ENCODE data around the gene SLC9A7. TPM values are rescaled to one million over a fixed set of nuclear protein-coding genes. Genes with fewer than 3 reads are reported as not detected.

SLC9A7 gene
- total and polyA plus RNA-seq, 2 donors (not counting 3 experiments of a cell fraction or from before 2014, with no cell fraction given): 4.6 to 7.5 TPM

DNA sequence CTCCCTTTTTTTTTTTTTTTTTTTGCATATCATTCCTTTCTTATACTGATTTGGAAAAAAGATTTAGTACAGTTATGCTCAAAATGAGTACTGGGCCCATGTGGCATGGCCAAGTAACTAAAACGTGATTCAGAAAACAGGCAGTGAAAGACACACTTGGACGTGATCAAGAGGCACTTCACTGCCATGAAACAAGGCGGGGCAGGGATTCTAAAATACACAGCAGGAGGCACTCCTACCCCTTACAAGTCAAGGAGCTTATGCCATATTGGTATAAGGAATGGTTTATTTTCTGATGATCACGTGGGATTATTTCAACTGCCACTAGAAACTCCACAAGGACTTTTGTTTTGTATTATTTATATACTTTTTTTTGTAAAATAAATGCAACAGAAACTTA lies 113.3 kb downstream of the SLC9A7 start:
- BruUV-seq (replicated peaks): no TSS peak
- H3K4me1 ChIP-seq (ENCODE audit: control insufficient read depth, extremely low read depth, insufficient read depth, low read length): peaks cover 12% of the 10 kb centered on the region
- DNase-seq (ENCODE audit: low read depth, low spot score) (no peak), FAIRE-seq (no peak)
- POLR2A ChIA-PET: no interaction called here
- CTCF ChIA-PET: interaction anchor here (2.1 kb wide), 1 partner anchor 91 kb away, joined by 10 read pairs; no protein-coding TSS in a partner anchor
- no peaks in the 10 kb centered on the region for H3K79me2 ChIP-seq (ENCODE audit: control insufficient read depth, insufficient read depth, low read length)
- dilution Hi-C loops (cut with MboI; ENCODE audit: extremely low pct_ligation_motif_present, low sequenced_read_pairs) (no loop called here), intact Hi-C loops (cut with micrococcal nuclease) (no loop called here)
- H3K4me2 ChIP-seq (ENCODE audit: insufficient read depth, low read length): no peak overlapping the region
- no peaks in the 10 kb centered on the region for H3K9me1 ChIP-seq (replicated peaks; ENCODE audit: control insufficient read depth, extremely low read depth, insufficient read depth, low read length)
- no peaks in the 10 kb centered on the region for H3K36me3 ChIP-seq (ENCODE audit: control insufficient read depth in 2 of 2, extremely low read depth in 1 of 2, insufficient read depth in 2 of 2, low read length in 2 of 2)
- H3K9ac ChIP-seq (replicated peaks; ENCODE audit: extremely low read depth, insufficient read depth, low read length): no peak overlapping the region
- no peak overlapping the region for H3K27ac ChIP-seq (ENCODE audit: insufficient read depth, low read depth, low read length)
- TF ChIP-seq, protein P1, sequence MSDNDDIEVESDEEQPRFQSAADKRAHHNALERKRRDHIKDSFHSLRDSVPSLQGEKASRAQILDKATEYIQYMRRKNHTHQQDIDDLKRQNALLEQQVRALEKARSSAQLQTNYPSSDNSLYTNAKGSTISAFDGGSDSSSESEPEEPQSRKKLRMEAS (IDR thresholded peaks at IDR 0.05; ENCODE audit: insufficient read depth, insufficient read length): no peak
- TF ChIP-seq POLR2AphosphoS5 (IDR thresholded peaks at IDR 0.05; ENCODE audit: insufficient read depth, low read depth, low read length) (no peak), FOS (IDR thresholded peaks at IDR 0.05; ENCODE audit: borderline replicate concordance, insufficient read depth, low read length) (no peak), GATA2 (IDR thresholded peaks at IDR 0.05; ENCODE audit: insufficient read depth, insufficient read length, low read depth, low read length) (no peak), POLR2A (IDR thresholded peaks at IDR 0.05; ENCODE audit: low read depth, low read length) (no peak), JUN (IDR thresholded peaks at IDR 0.05; ENCODE audit: borderline replicate concordance, insufficient read depth, insufficient read length, low read depth) (no peak), MYC (IDR thresholded peaks at IDR 0.05; ENCODE audit: low read depth, low read length) (no peak), EZH2 (IDR thresholded peaks at IDR 0.05; ENCODE audit: borderline replicate concordance, low read depth, low read length, severe bottlenecking) (no peak)
- TF ChIP-seq, protein P2, sequence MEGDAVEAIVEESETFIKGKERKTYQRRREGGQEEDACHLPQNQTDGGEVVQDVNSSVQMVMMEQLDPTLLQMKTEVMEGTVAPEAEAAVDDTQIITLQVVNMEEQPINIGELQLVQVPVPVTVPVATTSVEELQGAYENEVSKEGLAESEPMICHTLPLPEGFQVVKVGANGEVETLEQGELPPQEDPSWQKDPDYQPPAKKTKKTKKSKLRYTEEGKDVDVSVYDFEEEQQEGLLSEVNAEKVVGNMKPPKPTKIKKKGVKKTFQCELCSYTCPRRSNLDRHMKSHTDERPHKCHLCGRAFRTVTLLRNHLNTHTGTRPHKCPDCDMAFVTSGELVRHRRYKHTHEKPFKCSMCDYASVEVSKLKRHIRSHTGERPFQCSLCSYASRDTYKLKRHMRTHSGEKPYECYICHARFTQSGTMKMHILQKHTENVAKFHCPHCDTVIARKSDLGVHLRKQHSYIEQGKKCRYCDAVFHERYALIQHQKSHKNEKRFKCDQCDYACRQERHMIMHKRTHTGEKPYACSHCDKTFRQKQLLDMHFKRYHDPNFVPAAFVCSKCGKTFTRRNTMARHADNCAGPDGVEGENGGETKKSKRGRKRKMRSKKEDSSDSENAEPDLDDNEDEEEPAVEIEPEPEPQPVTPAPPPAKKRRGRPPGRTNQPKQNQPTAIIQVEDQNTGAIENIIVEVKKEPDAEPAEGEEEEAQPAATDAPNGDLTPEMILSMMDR (IDR thresholded peaks at IDR 0.05; ENCODE audit: extremely low read depth in 1 of 2, insufficient read depth in 1 of 2, low read depth in 1 of 2, low read length in 2 of 2): no peak
- H3K27me3 ChIP-seq (ENCODE audit: control insufficient read depth in 2 of 2, insufficient read depth in 2 of 2, low read length in 2 of 2): no peaks in the 10 kb centered on the region
- no peaks in the 10 kb centered on the region for H4K20me1 ChIP-seq (replicated peaks; ENCODE audit: control insufficient read depth, extremely low read depth, insufficient read depth, low read length)
- H3K9me3 ChIP-seq (replicated peaks; ENCODE audit: control insufficient read depth, insufficient read depth, low read length): no peaks in the 10 kb centered on the region
- H3K4me3 ChIP-seq (replicated peaks in 1 of 3; ENCODE audit: insufficient read depth in 1 of 3, low read depth in 1 of 3, low read length in 3 of 3): no peak overlapping the region
- no peak overlapping the region for H2AFZ ChIP-seq (ENCODE audit: low read depth, low read length)
